Measurements from ENCODE around the gene NUB1.

NUB1 gene

DNA sequence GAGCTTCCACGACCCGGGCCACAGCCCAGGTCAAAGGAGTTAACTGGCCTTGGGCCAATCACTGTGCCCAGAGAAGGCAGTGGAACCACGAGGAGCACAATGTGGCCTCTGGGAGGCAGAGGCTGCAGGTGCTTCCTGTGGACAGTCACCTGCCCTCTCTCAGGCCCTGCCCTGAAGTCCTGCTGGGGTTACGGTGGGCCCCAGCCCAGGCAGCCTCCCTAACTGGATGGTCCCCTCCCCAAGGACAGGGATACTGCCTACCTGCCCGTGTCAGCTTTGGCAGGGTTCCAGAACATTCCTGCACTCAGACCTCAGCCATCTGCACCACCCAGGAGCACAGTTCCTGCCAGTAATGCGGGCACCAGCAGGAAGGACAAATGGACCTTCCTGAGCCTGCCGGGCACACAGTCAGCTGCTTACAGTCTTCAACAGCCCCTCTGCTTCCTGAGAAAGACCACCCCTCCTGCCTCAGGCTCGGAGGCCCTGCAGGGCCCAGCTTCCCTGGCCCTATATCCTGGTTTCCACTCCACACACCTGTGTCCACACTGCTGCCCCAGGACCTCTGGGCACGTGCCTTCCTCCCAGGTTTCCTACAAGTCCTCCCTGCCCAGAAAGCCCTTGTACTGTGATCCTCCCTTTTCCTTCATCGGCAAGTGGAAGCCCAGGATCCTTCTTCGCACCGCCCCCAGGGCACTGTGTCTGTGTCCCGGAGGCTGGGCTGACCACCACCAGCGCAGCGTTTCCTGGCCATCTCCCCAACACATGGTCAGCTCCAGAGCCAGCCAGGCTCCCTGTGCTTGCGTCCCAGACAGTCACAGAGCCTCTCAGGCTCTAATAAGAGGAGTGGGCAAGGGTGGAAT, 44.9 kb downstream of the NUB1 start:
- FAIRE-seq = no peak
- no peak for DNase-seq (ENCODE audit: insufficient read length, low spot score)

DNA sequence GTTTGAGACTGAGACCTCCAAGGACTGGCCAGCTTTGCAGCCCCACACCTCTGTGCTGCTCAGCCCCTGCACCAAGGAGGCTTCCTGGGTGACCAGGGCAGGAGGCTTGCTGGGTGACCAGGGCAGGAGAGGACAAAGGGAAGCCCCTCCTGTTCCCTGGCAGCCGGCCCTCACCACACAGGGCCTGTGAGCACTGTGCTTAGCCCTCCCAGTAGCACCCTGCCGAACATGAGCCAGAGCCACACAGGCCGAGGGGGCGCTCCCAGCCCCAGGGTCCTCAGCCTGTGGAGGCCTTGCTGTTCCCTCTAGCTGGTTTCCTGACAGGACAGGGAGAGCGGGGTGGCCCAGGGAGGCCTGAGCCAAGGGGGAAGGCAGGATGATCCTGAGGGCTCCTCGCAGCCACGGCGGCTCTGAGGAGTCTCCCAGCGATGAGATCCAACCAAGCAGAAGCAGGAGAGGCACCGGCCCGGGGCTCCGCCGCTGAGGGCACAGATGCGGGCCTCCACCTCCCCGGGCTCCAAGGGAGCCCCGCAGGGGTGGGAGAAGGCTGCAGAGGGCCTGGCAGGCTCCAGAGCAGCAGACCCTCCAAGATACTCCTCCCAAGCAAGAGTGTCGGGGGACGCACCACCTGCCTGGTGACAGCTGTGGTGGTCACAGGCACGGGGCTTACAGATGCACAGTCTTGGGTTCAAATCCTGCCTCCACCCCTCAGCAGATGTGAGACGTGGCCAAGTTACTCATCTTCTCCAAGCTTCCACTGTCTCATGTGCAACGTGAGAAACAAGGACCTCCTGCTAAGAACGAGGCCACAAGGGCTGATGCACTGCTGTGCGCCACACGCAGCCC, 45.8 kb downstream of the NUB1 start:
- DNase-seq (ENCODE audit: insufficient read length, low spot score) (no peak), FAIRE-seq (no peak)

- DNase-seq (ENCODE audit: insufficient read length, low spot score) = no peak
- no peak for FAIRE-seq
Observed at GRCh38 chr7:151388007-151388297, 46.3 kb downstream of the NUB1 start.

- DNase-seq (ENCODE audit: insufficient read length, low spot score) (no peak), FAIRE-seq (no peak)
Observed at GRCh38 chr7:151388430-151388829, 46.8 kb downstream of the NUB1 start.

DNA sequence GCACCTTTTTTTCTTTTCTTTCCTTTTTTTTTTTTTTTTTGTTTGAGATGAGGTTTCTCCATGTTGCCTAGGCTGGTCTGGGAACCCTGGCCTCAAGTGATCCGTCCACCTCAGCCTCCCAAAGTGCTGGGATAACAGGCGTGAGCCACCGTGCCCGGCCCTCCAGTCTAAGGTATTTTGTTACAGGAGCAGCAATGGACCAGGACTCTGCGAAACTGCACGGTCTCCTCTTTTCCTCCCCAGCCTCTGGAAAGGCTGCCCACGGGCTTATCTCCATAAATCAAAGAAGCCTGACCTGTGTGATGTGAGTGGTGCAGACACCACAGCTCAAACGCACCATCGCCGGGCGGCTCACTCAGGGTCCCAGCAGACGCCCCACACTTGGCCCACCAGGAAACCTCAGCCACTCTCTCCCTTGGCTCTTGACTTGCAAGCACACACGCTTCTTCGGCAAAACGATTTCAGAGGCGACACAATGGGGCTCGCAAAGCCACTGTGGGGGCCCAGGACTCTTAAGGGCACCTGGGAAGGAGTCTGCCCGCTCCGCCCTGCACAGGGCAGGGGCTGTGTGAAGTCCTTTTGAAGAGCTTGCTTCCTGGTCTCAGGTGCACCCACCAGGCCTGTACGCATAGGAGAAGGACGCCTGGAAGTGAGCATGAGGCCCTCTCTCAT, 47.6 kb downstream of the NUB1 start:
- no peak for FAIRE-seq
- DNase-seq (ENCODE audit: insufficient read length, low spot score) = no peak

DNA sequence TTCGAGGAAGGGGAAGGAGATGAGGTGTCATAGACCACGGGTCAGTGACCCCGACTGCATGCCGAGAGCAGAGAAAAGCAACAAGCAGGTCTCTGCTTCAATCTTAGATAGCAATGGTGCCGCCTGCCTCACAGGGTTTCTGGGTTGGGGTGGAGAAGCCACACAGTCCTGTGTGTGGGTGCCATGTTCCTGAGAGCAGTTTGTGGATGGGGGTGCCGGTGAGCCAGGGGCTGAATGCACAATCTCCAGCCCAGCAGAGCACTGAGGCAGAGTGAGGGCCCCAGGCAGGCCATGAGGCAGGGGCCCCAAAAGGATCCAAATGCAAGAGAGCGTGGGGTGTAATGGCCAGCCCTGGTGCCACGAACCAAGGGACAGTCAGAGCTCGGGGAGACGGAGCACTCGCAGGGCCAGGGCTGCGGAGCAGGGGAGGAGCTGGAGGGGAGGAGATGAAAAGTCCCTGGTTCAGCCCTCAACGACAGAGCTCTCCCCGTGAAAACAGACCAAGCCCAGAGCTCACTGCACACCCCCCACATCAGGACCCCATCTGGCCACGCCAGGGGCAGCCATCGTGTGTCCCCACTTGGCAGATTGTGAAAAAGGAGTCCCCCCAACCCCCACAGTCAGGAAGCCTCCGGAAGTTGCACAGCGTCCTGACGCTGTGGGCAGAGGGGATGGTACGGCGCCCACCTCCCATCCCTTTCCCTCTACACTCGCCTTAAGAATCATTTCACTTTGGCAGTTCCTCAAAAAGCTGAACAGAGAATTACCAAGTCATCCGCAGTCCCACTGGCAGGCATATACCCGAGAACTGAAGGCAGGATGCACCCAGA, 48.4 kb downstream of the NUB1 start:
- DNase-seq (ENCODE audit: insufficient read length, low spot score) = no peak
- no peak for FAIRE-seq

DNA sequence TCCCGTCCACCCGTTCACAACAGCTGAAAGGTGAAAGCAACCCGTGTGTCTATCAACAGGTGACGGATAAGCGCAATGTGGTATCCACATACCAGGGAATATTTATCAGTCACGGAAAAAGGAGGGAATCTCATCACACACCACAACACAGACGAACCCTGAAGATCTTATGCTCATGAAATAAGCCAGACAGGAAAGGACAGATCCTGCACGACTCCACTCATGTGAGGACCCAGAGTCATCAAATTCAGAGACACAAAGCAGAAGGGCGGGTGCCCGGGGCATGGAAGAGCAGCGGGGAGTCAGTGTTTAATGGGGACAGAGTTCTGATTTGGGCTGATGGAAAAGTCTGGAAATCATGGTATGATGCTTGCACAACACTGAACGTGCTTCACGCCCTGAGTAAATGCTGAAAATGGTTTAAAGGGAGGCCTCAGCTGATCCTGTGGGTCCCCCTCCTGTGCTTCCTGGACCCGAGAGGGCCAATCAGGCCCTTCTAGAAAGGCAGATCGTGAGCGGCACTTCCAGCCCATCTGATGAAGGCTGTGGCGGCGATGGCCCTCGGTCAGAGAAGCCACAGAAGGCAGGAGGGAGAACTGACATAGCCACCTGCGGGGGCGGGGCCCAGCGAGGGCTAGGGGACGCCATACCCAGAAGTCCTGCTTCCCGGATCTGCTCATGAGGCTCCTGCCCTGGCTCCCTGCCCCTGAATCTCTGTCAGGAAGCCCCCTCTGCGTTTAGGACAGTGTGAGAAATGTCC, 49.2 kb downstream of the NUB1 start:
- FAIRE-seq (no peak), DNase-seq (ENCODE audit: insufficient read length, low spot score) (no peak)

DNA sequence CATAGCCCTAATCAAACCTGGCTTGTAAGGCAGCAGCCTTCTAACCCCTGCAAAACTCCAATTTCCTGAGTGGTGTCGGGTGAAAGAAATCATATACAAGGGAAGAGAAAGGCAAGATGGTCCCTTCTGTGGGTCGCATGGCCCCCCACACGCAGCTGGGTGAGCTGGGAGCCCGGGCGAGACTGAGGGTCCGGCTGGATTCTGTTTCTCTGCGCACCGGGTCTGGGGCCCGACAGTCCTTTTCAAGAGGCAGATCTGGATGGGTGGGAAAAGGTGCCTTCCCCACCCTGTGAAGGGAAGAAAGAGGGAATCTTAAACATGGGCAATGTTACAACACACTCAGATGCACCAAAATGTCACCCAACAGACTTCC, 49.7 kb downstream of the NUB1 start:
- DNase-seq (ENCODE audit: insufficient read length, low spot score) (no peak), FAIRE-seq (no peak)

DNA sequence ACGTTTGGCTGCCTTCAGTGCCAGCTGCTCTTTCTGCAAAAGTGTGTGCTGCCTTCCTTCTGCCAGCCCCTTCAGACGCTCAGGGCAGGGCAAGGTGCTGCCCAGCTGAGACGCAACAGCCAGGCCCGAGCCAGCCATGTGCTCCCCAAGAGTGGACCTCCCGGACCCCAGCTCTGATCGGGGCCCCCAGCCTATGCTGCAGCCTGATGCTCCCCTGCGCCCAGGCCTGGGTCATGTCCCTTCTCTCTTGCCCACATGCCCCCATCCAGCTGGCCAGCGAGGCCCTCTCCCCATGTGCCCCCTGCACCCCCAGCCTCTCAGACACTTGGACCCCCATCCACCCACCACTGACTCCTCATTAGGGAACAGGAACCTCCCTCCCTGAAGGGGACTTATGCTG, 50.4 kb downstream of the NUB1 start:
- no peak for FAIRE-seq
- DNase-seq (ENCODE audit: insufficient read length, low spot score) = no peak

DNA sequence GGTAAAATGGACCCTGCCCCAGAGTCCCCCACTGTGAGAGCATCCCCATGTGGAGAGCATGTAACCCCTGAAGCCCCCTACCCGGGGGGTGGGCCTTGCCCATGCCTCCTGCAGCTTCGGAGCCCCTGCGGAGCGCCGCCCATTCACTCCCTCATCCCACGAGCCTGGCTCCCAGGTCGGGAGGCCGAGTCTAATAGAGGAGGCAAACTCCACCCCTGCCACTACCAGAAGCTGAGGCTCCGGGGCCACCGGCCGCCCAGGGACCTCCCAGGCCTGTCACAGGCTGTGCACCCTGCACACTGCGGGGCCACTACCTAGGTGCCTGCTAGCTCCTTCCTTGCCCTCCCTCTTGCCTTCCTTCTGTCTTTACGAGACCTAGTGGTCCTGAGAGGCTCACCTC, 50.8 kb downstream of the NUB1 start:
- DNase-seq (ENCODE audit: insufficient read length, low spot score) = no peak
- no peak for FAIRE-seq

DNA sequence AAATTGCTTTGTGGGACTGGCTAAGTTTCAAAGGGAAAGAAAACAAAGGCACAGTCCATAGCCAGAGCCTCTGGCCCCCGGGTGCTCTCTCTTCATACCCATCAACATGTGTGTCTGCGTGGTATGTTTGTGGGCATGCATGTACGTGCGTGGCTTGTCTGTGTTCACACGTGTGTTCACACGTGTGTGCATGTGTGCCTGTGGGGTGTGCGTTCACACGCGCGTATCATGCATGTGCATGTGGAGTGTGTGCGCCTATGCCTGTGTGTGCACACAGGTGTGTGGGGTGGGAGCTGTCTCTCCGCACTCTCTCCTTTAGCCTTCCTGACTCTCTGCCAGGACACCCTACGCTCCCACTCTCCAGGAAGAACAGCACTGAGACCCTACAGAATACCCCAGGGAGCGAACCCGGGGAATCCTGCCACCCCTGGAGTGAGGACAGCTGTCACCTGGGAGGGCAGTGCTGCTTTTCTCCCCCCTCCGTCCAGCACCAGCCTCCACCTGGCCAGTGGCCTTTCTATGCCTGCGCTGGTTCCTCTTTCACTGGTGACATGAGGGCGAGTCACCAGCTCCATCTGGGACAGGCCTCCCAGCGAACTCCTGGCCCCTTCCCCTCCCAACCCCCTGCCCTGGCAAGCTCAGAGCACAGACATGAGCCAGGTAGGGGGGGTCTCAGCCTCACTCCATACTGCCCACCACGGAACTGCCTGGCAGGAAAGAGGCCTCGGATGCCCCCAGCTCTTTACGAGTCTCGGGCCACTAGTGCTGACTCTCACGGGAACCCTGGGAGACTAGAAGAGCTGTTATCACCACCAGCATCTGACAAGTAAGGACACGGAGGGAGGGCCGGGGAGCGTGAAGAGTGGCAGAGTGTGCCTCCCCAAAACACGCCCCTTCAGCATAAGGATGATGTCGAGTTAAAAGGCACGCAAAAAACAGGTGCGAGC, 51.7 kb downstream of the NUB1 start:
- FAIRE-seq = no peak
- no peak for DNase-seq (ENCODE audit: insufficient read length, low spot score)

DNA sequence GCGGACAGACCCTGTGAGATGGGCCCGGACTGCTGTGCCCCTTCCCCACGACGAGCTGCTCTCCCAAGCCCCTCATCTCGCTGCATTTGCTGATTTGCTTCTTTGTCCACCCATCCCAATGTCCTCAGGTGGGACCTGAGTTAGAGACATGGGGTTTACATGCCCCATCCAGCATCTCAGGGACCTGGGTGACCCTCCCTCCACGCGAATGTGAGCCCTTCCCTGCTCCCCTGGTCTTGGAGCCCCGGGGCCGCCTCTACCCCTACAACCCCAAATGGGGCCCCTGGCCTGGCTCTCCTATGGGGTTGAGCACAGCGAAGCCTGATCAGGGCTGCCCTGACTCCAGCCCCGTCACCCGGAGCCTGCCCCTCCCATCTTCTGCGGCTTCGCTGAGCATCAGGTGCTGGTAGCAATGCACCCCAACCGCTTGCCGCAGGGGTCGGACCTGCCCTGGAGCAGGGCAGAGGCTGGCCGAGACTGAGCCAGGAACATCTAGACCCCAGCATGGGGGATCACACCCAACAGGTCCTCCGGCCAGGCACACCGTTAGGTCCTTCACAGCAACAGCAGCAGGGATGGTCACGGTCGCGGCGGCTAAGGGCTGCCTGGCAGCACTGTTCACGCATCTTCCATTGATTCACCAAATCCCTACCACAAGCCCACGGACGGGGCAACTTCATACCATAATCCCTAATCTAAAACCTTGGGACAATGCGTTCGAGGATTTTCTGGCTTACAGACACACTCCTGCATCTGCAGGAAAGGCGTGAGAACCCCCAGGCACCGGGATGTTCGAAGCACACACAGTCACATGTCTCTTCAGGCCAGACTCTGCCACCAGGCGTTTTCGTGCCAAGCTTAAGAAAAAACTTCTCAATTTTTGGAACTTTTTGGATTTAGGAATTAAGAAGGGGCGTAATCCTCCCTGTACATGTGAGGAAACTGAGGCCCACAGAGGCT, 52.7 kb downstream of the NUB1 start:
- FAIRE-seq (no peak), DNase-seq (ENCODE audit: insufficient read length, low spot score) (no peak)

GRCh38 chr7:151395036-151395367, 53.4 kb downstream of the NUB1 start:
- no peak for DNase-seq (ENCODE audit: insufficient read length, low spot score)
- FAIRE-seq = no peak

DNA sequence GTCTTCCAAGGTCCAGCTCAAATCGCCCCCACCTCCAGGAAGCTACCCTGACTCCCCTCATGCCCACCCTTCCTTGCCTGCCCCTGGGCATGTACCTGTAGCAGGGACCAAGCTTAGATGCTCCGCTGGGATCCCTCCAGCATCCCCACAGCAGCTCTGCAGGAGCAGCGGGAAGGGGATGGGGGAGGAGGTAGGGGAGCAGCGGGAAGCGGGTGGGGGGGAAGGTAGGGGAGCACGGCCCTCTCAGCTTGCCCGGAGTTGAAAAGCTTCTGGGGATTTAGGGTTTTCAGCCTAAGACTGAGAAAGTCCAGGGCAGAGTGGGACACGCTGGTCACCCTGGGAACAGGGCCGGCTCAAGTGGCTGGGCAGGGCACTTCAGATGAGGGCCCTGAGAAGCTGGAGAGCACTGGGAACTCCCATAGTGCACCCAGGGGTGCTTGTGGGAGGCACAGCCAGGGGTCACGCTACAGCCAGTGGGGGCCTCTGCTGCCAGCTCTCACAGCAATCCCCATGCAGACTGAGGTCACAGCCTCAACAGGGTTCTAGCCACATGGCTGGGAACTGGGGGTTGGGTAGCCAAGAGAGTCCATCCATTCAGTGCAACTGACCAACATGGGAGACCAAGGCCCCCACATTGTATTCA, 54.8 kb downstream of the NUB1 start:
- DNase-seq (ENCODE audit: insufficient read length, low spot score) (no peak), FAIRE-seq (no peak)

GRCh38 chr7:151397026-151397425, 55.4 kb downstream of the NUB1 start:
- no peak for FAIRE-seq
- no peak for DNase-seq (ENCODE audit: insufficient read length, low spot score)

DNA sequence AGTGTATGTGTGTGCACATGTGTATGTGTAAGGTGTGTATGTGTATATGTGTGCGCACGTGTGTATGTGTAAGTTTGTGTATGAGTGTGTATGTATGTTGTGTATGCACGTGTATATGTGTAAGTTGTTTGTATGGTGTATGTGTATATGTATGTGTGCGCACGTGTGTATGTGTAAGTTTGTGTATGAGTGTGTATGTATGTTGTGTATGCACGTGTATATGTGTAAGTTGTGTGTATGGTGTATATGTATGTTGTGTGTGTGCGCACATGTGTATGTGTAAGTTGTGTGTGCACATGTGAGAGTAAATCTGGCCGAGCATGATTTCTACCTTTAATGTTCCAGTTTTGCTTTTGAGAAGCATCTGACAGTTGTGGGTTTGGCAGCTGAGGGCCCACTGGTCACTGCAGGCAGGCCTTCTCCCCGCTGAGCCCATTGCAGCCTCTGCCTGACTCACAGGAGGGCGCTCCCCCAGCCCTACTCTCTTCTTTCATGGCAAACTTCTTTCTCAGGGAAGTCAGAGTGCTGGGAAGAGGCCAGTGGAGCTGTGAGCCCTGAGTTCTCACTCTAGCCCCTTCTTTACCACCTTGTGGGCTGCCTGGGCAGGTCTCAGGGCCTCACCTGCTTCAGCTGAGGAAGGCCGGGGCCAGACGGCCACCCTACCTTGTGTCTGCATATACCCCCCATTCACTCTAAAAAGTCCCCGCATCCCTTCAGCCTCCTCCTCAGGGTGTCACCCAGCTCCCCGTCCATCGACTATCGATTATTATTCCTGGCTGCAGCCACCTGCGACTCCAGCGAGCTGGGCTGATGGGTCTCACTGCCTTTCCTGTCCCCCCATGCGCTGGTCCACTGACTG, 57.1 kb downstream of the NUB1 start:
- FAIRE-seq (peak; percentile 91), DNase-seq (ENCODE audit: insufficient read length, low spot score) (no peak)

DNA sequence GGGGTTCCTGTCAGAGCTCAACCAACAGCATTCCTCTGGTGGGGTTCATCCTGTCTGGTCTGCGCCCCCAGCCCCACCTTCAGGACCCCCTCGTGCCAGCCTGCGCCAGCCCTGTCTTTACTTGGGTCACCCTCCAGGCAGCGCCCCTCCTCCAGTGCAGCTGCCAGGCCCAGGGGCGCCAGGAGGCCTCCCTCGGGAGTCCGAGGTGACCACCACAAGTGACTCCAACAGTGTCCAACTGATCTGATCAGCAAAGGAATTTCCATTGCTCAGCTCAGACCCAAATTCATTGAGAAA, 57.6 kb downstream of the NUB1 start:
- FAIRE-seq = no peak

More for the DNA sequence above, 57.6 kb downstream of the NUB1 start:
- no peak for DNase-seq (ENCODE audit: insufficient read length, low spot score)

Data from HTR-8/SVneo (cell line).